ENCODE results near the gene SERPINB1.

SERPINB1 gene

DNA sequence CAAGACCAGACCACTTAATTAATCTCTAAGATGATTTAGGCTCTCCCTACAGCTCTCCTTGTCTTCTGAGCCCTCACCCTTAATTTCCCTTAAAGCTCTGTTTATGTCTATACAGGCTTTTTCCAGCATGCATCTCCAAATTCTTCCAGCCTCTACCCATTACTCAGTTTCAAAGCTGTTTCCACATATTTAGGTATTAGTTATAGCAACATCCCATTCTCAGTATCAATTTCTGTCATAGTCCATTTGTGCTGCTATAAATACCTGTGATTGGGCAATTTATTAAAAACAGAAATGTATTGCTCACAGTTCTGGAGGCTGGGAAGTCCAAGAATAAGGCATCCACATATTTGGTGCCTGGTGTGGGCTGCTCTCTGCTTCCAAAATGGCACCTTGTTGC lies 2.3 kb upstream of the SERPINB1 start:
- DNase-seq = no peak

DNA sequence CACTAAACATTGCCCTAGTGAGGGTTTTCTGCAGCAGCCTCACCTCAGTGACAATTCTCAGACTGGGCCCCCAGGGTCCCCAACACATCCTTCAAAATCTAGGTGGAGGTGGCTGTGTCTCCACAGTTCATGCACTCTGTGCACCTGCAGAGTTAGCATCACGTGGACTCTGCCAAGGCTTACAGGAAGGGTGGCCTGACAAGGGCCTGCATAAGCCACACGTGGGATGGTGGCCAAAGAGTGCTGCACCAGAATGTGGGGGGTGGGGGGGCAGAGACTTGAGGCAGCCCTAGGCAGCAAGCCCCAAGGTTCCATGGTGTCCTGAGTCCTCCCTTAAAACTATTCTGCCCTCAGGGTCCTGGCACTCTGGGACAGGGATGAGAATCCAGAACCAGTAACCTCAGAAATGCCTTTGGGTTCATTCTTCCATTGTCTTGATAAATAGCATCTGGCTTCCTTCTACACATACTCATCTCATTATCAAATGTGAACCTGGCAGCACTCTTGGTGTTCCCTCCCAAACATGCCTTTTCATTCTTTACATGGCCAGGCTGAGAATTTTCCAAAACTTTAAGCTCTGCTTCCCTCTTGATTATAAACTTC lies 1.6 kb upstream of the SERPINB1 start:
- DNase-seq = no peak

DNA sequence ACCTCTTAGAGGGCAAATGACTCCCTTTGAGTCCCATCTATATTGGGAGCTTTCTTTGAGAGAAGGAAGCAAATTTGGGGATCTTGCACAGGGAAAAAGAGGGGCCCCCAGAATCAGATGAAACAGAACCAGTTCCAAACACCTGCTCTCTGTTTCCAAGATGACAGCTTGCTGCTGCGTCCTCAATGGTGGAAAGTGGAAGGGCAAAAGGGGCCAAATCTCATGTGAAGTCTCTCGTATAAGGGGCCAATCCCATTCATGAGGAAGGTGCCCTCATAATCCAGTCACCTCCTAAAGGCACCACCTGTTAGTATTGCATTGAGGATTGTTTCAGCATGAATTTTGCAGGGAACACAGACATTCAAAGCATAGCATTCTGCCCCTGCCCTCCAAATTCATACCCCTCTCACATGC lies 483 bp upstream of the SERPINB1 start:
- DNase-seq = no peak

DNA sequence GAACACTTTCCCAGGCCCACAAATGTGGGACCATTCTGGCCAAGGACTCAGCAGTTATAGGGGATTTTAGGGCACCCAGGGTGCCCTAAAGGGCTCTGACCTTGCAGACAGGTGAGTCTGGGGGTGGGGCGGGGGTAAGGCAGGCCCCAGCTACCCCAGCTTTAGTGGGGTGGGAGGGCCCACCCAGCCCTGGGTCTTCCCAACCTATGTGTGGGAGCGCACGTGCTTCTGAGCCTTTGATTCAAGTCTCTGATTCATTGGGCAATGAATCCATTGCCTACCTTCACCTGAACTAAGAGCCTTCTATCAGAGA lies 958 bp downstream of the SERPINB1 start:
- DNase-seq = no peak

DNA sequence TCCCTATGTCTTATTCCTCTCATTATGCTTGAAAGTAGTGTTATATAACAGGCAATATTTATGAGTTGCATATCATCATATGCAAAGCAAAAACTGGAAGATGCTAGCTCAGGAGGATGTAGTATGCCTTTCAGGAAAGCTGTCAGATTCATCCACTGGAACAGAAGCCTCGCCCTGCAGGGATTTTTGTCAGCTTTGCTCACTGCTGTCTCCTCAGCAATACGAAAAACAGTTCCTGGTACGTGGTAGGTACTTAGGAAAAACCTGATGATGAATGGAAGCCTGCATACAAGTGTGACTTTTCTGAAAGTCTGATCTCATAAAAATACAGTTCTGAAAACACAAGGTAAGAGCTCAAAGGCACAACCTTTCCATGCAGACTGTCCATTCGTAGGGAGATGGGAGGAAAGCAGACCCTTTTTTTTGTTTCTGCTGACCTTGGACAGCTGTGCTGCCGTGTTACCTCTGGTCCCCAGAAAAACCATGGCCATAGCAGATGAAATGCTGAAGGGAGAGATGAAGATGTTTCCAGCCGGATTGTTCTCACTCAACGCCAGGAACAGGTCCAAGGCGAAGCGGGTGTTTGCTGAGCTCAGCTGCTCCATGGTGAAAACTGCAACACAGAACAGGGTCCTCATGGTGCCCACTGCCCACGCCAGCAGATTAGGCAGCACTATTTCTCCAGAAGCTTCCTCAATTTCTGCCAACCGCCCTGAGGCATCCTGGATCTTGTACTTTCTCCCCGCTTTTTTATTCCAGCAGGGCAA lies 1.5 kb downstream of the SERPINB1 start:
- DNase-seq = no peak

DNA sequence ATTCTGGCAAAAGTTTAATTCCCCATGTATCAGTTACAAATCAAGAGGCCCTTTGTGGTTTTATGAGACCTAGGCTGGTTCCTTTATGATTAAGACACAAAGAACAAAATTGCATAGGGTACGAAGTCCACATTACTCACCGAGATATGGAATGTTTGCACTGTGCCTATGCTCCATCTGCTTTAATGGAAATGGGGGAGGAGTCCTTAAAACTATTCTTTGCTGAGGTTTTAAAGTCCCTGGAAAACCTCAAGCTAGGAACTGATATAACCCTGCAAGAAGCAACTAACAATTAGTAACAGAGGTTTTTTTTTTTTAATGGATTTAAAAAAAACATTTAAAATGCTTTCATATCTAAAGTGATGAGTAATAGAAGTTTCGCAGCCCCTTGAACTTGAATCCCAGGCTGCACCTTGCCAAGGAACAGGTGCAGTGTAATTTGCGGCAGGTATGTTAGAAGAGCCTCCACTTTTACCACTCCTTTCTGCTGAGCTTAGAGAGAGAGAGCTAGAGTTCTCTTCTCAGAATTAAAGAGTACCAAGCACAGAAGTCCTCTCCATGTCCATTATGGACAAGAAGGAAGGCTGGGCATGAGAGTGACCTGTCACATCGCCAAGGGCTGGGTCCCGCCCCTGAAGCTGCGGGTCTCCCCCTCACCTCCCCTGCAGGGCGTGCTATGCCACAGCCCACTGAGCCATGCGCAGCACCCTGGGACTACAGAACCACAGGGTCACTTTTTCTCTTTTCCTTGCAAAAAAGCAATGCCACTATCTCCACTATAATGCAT lies 2.3 kb downstream of the SERPINB1 start:
- DNase-seq = no peak

DNA sequence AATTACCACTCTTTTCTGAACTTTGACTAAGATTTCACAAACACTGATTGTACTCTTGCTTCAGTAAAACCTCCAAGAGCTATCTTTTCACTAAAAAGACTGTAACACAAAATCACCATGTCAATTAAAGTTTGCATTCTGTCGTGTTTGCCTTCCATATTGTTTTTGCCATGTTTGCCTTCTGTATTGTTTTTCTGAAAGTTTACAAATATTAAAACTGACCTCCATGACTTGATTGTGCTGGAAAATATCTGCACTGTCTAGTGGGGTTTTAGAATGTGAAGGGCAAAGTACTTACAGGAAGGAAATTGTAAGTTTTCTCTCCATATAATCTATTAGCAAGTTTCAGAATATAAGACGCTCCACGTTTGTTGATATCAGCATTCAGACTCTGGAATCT lies 3.4 kb downstream of the SERPINB1 start:
- no peak for DNase-seq

DNA sequence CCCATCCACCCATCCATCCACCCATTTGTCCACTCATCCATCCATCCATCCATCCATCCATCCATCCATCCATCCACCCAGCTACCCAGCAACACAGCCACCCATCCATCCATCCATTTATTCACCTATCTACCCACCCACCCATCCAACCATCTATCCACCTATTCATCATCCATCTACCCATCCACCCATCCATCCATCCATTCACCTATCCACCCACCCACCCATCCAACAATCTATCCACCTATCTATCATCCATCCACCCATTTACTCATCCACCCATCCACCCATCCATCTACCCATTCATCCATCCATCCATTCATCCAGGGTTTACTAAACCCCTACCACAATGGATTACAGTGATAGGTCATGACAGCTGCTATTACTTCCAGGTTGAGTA lies 7.4 kb downstream of the SERPINB1 start:
- DNase-seq = no peak

DNA sequence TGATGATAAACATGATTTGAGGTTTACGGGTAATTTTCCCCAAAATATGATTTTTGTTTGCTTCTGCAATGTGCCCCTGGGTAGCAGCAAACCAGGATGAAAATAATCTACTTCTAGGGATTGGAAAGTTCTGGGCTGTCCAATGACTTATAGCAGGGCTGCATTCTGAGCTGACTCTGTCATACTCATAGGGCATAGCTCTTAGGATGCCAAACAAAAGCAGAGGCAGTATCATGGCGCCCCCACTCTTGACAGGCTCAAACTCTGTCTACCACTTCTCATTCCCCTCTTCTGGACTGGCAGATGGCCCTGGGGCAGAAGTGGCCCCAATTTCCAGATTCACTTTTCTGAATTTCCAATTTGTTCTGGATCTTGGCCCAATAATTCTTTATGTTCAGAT lies 10.3 kb downstream of the SERPINB1 start:
- DNase-seq = no peak

DNA sequence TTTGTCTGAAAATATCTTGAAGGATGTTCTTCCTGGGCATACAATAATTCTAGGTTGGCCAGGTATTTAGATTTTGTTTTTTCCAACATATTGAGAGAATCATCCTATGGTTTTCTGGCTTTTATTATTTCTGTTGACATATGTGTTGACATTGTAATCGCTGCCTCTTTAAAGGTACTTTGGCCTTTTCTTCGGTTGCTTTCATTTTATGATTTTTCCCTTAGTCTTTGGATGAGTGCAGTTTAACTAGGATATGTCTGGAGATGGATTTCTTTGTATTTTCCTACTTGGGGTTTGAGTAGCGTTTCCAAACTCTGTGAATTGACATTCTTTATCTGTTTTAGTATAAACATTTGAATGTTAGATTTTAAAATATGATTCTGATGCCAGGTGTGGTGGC lies 11.5 kb downstream of the SERPINB1 start:
- no peak for DNase-seq

DNA sequence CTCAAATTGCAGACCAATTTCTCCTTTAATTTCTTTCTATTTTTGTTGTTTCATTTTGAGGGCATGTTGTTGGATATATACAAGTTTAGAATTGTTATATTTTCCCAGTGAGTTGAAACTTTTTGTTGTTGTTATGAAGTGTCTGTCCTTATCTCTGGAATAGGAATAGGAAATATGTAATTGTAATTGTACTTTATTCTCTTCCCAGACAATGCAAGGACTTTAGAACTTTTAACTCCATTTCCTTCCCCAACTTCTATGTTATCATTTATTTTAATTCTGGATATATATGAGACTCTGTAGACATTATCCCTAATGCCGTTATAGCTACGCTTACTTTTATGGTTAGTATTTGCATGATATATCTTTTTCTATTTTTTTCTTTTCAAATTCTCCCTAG lies 12.4 kb downstream of the SERPINB1 start:
- DNase-seq = no peak

DNA sequence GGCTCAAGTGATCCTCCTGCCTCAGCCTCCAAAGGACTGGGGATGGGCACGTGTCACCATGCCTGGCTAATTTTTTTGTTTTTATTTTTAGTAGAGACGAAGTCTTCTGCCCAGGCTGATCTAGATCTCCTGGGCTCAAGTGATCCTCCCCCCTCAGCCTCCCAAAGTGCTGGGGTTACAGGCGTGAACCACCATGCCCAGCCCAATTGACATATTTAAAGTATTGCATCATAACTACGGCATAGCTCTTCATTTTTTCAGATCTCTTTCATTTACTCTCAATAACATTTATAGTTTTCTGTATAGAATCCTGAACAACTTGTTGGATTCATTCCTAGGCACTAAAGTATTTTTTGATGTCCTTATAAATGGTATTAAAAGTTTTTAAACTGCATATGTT lies 13.0 kb downstream of the SERPINB1 start:
- no peak for DNase-seq

DNA sequence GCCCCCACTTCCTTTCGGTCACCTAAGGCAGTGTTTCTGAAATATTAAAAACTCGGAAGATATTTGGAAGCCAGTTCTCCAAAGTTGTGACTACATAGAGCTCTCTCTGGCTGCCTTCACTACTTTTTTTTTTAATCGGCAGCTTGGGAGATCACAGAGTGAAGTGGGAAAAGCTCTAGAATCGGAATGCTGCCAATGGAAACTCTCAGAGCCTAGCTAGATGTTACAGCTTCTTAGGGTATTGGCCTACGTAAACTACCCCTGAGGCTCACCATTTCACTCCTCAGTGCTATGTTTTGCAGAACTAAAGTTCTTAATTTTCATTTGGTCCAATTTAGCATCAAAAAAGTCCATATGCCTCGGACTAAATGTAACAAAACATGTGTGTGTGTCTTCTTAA lies 14.5 kb downstream of the SERPINB1 start:
- no peak for DNase-seq

DNA sequence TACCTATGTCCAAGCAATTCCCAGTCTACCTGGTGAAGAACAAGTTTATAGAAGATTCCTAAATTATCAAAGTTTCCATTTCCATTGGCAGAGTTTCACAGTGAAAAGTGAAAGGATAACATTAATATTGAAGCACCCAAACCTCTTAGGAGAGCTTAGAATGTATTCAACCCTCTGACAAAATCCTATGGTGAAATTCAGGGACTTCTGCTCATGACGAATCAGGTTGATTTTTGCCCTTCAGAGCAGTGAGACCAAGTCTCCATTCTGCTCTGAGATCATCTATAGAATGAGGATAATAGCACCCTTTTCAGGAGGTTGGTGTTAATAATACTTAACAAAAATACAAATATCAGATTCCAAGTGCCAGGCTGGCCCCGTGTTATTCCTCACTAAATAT lies 15.5 kb downstream of the SERPINB1 start:
- DNase-seq = no peak

DNA sequence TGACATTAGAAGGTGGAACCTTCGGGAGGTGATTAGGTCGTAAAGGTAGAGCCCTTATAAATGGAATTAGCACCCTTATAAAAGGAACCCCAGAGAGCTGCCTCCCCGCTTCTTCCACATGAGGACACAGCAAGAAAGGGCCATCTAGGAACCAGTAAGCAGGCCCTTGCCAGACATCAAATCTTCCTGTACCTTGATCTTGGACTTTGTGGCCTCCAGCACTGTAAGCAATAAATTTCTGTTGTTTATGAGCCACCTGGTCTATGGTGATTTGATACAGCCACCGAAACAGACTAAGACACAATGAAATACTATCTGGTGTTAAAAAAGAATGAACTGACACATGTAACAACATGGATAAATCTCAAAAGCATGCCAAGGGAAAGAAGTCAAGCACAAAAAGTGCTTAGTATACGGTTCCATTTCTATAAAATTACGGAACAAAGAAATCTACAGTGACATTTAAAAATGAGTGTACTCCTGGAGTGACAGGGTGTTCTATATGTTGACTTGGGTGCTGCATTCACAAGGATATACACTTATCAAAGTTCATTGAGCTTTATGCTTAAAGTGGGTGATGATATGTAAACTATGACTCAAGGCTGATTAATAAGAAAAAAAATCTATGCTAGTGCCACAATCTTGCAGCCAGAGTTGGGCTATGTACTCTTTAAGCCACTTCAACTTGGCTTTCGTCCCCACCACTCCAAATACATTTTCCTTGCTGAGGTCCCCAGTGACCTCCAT lies 18.4 kb downstream of the SERPINB1 start:
- DNase-seq = no peak

DNA sequence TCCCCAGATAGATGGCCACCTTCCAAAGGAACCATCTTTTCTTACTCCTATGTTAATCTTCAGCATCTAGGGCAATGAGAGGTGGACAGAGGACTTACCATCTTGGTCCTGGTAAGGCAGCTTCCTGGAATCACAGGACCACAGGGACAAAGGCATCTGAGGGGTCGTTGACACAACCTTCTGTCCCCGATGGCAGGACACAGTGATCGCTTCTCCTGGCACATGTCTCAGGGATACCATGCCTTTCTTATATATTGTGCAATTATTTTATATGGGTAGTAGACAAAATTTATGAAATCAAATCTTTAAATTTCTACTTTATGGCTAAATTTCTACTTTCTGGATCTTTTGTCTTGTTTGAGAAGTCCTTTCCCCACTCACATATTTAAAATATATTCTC lies 20.1 kb downstream of the SERPINB1 start:
- DNase-seq = no peak

DNA sequence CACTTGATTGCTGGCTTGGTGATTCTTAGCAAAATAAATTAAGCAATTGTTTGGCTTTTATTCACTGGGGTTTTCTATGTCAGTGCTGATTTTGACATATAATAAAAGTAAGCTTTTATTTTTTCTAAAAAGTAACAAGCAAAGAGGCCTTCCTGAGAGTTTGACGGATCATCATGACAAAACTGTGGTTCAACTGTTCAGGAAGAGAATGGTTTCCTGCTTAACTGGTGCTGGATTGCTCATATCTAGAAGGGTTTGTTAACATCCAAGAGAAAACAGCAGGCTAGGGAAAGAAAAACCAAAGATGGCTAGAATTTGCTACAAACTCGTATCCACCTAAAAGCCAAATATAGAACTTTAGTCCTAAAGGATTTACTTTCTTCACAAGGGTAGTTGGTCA lies 21.2 kb downstream of the SERPINB1 start:
- no peak for DNase-seq

DNA sequence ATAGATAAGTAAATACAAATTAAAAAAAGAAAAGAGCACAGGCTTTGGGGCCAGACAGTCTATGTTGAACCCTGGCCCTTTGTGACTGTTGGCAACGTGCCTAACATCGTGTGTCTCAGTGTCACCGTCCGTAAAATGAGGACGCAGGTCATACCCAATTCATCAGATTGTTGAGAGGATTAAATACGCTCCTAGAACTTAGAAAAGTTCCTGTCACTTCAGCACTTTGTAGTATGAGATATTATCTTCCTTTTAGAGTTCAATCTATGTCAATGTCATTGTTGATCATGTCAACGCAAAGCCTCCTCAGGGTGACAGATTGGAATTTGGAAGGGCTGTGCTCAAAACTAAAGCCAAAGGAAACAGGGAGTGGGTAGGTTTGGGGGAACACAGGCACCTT lies 21.7 kb downstream of the SERPINB1 start:
- no peak for DNase-seq

DNA sequence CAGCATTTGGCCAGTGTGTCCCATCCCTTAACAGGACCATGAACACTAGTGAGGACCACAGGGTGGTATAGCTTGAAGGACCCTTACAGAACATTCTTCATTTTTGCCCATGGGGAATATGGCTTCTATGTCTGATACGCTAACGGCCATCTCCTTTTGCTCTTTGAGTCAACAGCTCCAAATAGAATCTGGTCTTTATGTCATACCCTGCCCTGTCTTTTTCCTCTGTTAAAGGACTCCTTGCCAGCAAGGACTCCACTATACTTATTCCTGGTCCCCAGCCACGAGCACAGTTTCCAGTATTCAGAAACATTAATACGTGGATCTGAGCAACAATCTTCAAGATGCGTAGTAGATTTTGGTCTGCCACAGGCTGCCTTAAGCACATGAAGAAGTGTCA lies 22.5 kb downstream of the SERPINB1 start:
- no peak for DNase-seq

DNA sequence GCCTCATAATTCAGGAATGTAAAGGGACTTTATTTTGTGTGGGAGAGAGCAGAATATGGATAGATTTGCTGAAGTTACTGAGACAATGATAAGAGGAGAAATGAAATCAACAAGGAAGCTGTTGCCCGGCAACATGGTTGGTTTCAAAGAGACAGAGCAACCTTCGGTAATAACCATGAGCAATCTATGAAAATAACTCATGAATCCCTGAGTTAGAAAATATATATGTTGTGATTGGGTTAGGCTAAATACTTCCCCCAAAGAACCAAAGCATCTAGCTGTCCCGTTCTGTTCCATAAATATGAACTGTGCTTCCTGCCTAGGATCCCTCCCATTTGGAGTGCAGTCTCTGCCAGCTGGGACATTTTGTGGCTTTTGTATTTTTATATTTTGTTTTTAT lies 23.1 kb downstream of the SERPINB1 start:
- no peak for DNase-seq

DNA sequence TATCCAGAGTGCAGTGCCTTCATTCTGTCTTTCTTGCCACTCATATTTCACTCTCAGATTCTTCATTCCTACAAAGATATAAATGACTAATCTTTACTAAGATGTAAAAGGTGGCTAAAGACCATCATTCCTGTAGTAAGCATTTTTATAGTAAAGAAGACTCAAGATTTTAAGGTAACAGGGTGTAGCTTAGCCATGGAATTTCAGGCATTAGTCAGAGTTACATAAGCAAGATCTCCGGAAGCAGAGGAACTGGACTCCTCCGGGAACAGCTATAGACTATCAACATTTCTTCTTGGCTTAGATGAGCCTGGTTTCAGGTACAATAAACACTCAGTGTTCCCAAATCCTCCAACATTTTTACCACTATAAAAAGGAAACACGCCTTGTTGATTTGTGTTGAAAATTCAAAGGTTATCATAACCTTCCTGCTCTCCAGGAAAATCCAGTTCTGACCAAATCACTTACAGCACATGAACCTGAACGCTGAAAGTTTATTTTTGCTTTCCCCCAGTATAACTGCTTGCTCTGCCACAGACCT lies 23.7 kb downstream of the SERPINB1 start:
- DNase-seq = no peak

DNA sequence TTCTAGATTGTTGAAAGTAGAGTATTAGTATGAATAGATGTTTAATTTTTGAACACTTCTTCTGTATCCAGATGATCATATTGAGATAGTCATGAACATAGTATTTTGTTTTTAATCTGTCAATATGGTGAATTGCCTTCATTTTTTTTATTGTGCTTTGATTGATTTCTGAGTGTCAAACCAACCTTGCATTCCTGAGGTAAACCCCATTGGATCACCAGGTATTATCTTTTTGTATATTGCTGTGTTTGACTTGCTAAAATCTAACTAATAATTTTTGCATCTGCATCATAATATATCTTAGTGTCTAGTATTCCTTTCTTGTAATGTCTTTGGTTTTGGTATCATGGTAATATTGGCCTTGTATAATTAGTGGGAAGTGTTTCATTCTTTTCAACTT lies 25.5 kb downstream of the SERPINB1 start:
- DNase-seq = no peak

DNA sequence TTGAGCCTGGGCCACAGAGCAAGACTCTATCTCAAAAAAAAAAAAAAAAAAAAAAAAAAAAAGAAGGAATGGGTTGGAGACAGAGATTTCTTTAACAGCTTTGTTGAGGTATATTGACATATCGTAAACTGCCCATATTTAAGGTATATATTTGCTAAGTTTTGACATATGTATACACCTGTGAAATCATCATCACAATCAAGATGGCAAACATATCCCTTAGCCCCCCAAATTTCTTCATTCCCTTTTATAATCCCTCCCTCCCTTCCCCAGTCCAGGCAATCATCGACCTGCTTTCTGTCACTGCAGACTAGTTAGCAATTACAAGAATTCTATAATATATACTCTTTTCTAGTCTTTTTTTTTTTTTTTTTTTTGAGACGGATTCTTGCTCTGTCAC lies 29.0 kb downstream of the SERPINB1 start:
- no peak for DNase-seq
